Left ventricle myocardium inferior (tissue), 1 donor: ENCODE results near the gene CASKIN1. TPM values are rescaled to one million over a fixed set of nuclear protein-coding genes. Genes with fewer than 3 reads are reported as not detected.

Experiments
- DNase-seq: peaks from one replicate; pipeline ENCODE4 v3.0.0-alpha.2; 2020
- H3K27ac ChIP-seq: fragments of 200-600 bp; replicated peaks from 2 replicates; pipeline ENCODE4 v1.8.0; 2021
- H3K27me3 ChIP-seq: fragments of 200-600 bp; 2 replicates; pipeline ENCODE4 v1.8.0; 2021; ENCODE audit warnings: low read depth
- H3K36me3 ChIP-seq: fragments of 200-600 bp; 2 replicates; pipeline ENCODE4 v1.8.0; 2021
- H3K4me1 ChIP-seq: fragments of 200-600 bp; 2 replicates; pipeline ENCODE4 v1.8.0; 2021
- H3K4me3 ChIP-seq: fragments of 200-600 bp; 2 replicates; pipeline ENCODE4 v1.8.0; 2021; ENCODE audit warnings: mild to moderate bottlenecking, moderate library complexity
- H3K9me3 ChIP-seq: fragments of 200-600 bp; replicated peaks from 2 replicates; pipeline ENCODE4 v1.8.0; 2021
- intact Hi-C: fragments of 100-400 bp; cut with micrococcal nuclease; formaldehyde crosslinking; loops from one replicate; pipeline ENCODE4 v1.11.0; 2022
- total RNA-seq: library from RNA; stranded (reverse); fragmentation: NEBNext Ultra II Directional; extraction: Animal tissue kit (Norgen Biotek cat#: 25700); gene quantifications from one replicate; pipeline ENCODE4 v1.2.1, GENCODE V29; 2021
- TF ChIP-seq, protein P1 (sequence below): fragments of 200-600 bp; IDR thresholded peaks from 2 replicates; pipeline ENCODE4 v1.8.0; 2021; ENCODE audit warnings: antibody characterized with exemption, mild to moderate bottlenecking, borderline replicate concordance
- donor health status: DM: no; HTN: yes; CAD: no; lungs with severe emphysema.

CASKIN1 gene
- total RNA-seq, 1 donor from 2014 or later = 4.0 TPM

DNA sequence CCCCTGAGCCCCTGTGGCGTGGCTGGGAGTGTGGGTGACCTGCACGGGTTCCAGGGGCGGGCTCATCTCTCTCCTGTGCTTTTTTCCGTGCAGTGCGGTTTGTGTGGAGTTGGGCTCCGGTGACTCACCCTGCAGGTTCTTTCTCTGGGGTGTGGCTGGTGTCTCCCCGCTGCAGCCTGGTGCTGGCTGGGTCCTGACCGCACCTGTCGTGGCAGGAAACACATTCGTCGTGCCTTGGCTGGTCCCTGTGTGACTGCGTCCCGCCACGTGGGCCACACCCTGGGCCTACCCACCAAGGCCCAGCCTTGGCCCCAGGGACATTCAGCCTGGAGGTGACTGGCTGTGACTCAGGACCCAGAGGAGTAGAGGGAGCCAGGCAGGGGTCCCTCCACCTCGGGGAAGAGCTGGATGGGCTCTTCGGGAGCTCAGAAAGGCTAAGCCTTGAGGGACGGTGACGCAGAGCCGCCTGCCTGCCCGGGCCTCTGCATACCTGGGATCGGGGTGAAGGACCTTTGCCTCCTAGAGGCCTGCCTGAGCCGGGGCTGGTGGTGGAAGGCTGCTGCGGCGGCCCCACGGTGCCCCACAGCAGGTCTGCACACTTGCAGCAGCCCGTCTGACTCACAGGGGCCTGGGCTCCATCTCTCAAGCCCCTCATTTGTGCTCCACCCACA lies 33.1 kb downstream of the CASKIN1 start:
- no peak overlapping the region for H3K4me3 ChIP-seq
- peaks cover 31% of the 10 kb centered on the region for H3K4me1 ChIP-seq
- no peaks in the 10 kb centered on the region for H3K9me3 ChIP-seq
- DNase-seq = no peak
- intact Hi-C loops = no loop called here
- no peaks in the 10 kb centered on the region for H3K27me3 ChIP-seq
- TF ChIP-seq, protein P1, sequence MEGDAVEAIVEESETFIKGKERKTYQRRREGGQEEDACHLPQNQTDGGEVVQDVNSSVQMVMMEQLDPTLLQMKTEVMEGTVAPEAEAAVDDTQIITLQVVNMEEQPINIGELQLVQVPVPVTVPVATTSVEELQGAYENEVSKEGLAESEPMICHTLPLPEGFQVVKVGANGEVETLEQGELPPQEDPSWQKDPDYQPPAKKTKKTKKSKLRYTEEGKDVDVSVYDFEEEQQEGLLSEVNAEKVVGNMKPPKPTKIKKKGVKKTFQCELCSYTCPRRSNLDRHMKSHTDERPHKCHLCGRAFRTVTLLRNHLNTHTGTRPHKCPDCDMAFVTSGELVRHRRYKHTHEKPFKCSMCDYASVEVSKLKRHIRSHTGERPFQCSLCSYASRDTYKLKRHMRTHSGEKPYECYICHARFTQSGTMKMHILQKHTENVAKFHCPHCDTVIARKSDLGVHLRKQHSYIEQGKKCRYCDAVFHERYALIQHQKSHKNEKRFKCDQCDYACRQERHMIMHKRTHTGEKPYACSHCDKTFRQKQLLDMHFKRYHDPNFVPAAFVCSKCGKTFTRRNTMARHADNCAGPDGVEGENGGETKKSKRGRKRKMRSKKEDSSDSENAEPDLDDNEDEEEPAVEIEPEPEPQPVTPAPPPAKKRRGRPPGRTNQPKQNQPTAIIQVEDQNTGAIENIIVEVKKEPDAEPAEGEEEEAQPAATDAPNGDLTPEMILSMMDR = no peak
- peaks cover 23% of the 10 kb centered on the region for H3K36me3 ChIP-seq
- no peak overlapping the region for H3K27ac ChIP-seq

DNA sequence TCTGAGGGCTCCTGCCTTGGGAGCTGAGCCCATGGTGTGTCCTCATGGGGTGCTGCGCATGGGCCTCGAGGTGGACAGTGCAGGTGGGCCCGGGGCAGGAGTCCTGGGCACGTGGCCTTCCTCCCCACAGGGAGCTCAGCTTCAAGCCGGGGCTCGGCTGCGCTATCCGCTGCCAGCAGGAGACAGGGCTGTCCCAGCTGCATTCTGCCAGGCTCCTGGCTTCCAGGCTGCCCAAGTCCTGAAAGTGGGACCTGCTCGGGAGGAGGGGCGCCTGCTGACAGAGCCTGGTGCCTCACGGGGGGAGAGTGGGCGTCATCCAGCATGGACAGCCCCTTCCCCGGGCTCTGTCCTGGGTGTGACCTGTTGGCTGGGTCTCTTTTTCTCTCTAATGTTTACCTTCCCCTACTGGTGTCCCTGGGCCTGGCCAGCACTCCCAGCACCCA lies 33.7 kb downstream of the CASKIN1 start:
- Histone ChIP-seq H3K27ac (no peak overlapping the region), H3K4me3 (no peak overlapping the region), H3K36me3 (peaks cover 20% of the 10 kb centered on the region), H3K9me3 (no peaks in the 10 kb centered on the region), H3K27me3 (no peaks in the 10 kb centered on the region), H3K4me1 (peaks cover 37% of the 10 kb centered on the region)
- intact Hi-C loops = no loop called here
- no peak for DNase-seq
- TF ChIP-seq, protein P1 = no peak

DNA sequence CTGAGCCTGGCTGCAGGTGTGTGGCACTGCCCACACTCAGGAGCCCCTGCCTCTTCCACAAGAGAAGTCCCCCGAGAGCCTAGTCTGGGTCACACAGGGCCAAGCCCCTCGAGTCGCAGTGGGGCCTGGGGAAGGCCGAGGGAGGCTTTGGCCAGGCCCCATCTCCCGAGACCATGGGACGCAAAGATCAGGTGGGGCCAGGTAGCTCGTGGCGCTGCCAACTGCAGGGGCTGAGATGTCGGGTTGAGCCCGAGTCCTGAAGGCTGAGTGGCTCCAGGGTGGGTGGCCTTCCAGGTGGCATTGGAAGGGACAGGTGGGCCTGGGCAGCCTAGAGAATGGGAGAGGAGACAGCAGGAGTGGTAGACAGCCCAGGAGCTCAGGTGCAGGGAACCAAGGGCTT lies 34.5 kb downstream of the CASKIN1 start:
- intact Hi-C loops = no loop called here
- H3K9me3 ChIP-seq = no peaks in the 10 kb centered on the region
- H3K4me3 ChIP-seq = no peak overlapping the region
- H3K4me1 ChIP-seq = peaks cover 45% of the 10 kb centered on the region
- peak overlapping the region; percentile 67 for H3K27ac ChIP-seq
- H3K36me3 ChIP-seq = peaks cover 13% of the 10 kb centered on the region
- no peak for DNase-seq
- no peaks in the 10 kb centered on the region for H3K27me3 ChIP-seq
- TF ChIP-seq, protein P1 = no peak

DNA sequence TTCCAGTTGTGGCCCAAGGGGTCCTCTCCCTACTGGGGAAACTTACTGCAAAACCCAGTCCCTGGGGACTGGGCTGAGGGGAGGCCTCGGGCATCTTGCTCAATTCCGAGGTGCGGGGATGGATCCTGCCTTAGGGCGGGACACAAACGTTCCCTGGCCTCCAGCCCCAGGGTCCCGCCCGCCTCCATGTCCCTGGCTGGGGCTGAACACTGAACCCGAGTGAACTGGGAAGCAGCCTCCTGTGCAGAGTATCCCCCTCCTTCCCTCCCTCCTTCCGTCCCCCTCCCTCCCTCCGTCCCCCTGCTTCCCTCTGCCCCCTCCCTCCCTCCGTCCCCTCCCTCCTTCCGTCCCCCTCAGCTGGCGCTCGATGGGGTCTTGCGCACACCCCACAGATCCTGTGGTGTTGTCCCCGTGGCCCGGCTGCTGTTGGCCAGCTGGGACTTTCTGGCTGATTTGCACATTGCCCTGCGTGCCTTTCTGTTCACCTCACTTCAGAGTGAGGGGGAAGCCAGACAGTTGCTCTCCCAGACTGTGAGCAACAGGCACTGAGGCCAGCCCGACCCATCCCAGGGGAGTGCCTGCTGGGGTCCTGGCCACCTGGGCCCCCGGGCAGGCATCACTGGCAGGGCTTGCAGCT lies 35.4 kb downstream of the CASKIN1 start:
- peak overlapping the region; percentile 11 for H3K4me3 ChIP-seq
- no peaks in the 10 kb centered on the region for H3K27me3 ChIP-seq
- intact Hi-C loops = no loop called here
- TF ChIP-seq, protein P1 = no peak
- H3K27ac ChIP-seq = peak overlapping the region; percentile 67
- H3K4me1 ChIP-seq = peaks cover 54% of the 10 kb centered on the region
- H3K36me3 ChIP-seq = peaks cover 5% of the 10 kb centered on the region
- DNase-seq = peak; percentile 58
- no peaks in the 10 kb centered on the region for H3K9me3 ChIP-seq

DNA sequence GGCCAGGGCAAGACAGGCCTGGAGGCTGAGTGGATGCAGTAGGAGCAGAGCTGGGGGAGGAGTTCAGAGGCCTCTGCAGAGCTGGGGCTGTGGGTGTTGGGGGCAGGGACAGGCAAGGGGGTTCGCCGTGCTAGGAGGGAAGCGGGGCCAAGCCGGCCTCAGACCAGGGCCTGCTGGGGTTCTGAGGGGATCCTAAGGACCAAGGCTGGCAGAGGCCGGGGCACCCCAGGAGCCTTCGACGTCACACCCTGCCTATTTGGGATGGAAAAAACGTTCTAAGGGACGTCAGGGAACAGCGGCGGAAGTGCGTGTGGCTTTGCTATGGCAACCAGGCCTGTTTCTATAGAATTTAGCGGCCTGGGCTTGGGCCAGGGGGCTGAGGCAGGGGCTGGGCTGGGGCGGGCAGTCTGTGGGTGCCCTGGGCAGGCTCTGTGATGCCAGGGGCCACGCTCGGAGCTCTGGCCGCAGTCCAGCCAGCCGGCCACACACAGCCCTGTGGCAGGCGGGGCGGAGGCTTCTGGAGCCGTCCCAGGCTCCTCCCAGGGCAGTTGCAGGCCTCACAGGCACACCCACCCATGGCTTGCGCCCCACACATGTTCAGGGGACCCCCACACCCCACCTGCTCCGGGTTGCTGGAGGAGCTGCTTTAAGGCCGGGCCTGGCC lies 37.1 kb downstream of the CASKIN1 start:
- no peaks in the 10 kb centered on the region for H3K36me3 ChIP-seq
- TF ChIP-seq, protein P1 = no peak
- peak overlapping the region; percentile 33 for H3K4me3 ChIP-seq
- peaks cover 64% of the 10 kb centered on the region for H3K4me1 ChIP-seq
- intact Hi-C loops = no loop called here
- H3K27me3 ChIP-seq = no peaks in the 10 kb centered on the region
- no peaks in the 10 kb centered on the region for H3K9me3 ChIP-seq
- no peak for DNase-seq
- peak overlapping the region; percentile 58 for H3K27ac ChIP-seq
